Activated naive CD4-positive, alpha-beta T cell (primary cell): ENCODE data around the gene ZFP82.

Source experiments
- DNase-seq, 4 experiments: peaks; one replicate each; lab custom pipeline; 2025; lab: John Stamatoyannopoulos, UW

ZFP82 gene

DNA sequence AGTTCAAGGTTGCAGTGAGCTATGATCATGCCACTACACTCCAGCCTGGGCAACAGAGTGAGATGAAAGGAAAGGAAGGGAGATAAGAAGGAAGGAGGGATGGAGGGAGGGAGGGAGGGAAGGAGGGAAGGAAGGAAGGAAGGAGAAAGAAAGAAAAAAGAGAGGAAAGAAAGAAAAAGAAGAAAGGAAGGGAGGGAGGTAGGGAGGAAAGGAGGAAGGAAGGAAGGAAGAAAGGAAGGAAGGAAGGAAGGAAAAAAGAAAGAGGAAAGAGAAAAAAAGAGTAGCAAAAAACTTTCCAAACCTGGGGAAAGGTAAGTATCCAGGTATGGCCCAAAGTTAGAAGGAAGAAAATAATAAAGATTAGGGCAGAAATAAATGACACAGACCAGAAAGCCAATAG lies 46.6 kb downstream of the ZFP82 start:
- DNase-seq = no peak

DNA sequence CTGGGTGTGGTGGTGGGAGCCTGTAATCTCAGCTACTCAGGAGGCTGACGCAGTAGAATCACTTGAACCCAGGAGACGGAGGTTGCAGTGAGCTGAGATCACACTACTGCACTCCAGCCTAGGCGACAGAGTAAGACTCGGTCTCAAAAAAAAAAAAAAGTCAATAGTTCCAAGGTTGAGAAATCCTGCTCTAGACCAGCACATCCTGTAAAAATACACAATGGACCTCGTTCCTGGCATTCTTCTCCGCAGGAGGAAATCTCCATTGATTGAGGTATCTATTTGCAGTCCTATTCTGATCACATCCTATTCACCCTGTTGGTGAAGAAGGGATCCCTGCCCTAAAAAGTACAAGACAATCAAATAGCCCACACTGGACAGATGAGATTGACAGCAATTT lies 54.6 kb downstream of the ZFP82 start:
- DNase-seq = no peak
